ENCODE measurements around the gene CDR2L.
"Not testable (repeated sequence)": the region's sequence is repeated elsewhere in the genome, so short reads cannot be mapped to it uniquely, and the experiment has no call there.

CDR2L gene

GRCh38 chr17:74981979-74982662, 5.3 kb upstream of the CDR2L start:
- DNase-seq (ENCODE audit: low read depth) = peak; percentile 66

GRCh38 chr17:74982663-74983313, 4.6 kb upstream of the CDR2L start:
- not testable (repeated sequence) for DNase-seq (ENCODE audit: low read depth)

- DNase-seq (ENCODE audit: low read depth) = no peak
These were observed 1.2 kb upstream of the CDR2L start for GRCh38 chr17:74986206-74986576.

- no peak for DNase-seq (ENCODE audit: low read depth)
These were observed 678 bp downstream of the CDR2L start for GRCh38 chr17:74987909-74988711.

GRCh38 chr17:74990581-74991105, 3.2 kb downstream of the CDR2L start:
- no peak for DNase-seq (ENCODE audit: low read depth)

- DNase-seq (ENCODE audit: low read depth) = no peak
These were observed 4.8 kb downstream of the CDR2L start for GRCh38 chr17:74992223-74992622.

GRCh38 chr17:74994440-74994839, 7.0 kb downstream of the CDR2L start:
- no peak for DNase-seq (ENCODE audit: low read depth)

GRCh38 chr17:74995847-74996246, 8.4 kb downstream of the CDR2L start:
- DNase-seq (ENCODE audit: low read depth) = no peak

- DNase-seq (ENCODE audit: low read depth) = no peak
These were observed 11.4 kb downstream of the CDR2L start for GRCh38 chr17:74998783-74999182.

GRCh38 chr17:74999523-74999922, 12.1 kb downstream of the CDR2L start:
- DNase-seq (ENCODE audit: low read depth) = no peak

GRCh38 chr17:75001915-75002843, 14.7 kb downstream of the CDR2L start:
- no peak for DNase-seq (ENCODE audit: low read depth)

GRCh38 chr17:75003070-75003956, 15.9 kb downstream of the CDR2L start:
- DNase-seq (ENCODE audit: low read depth) = no peak

- no peak for DNase-seq (ENCODE audit: low read depth)
These were observed 16.5 kb downstream of the CDR2L start for GRCh38 chr17:75003957-75004355.

GRCh38 chr17:75004371-75004770, 16.9 kb downstream of the CDR2L start:
- no peak for DNase-seq (ENCODE audit: low read depth)

- DNase-seq (ENCODE audit: low read depth) = no peak
These were observed 17.9 kb downstream of the CDR2L start for GRCh38 chr17:75005291-75005690.

- DNase-seq (ENCODE audit: low read depth) = not testable (repeated sequence)
These were observed 18.7 kb downstream of the CDR2L start for GRCh38 chr17:75006084-75006483.

GRCh38 chr17:75006653-75007052, 19.2 kb downstream of the CDR2L start:
- DNase-seq (ENCODE audit: low read depth) = no peak

GRCh38 chr17:75008373-75008772, 20.9 kb downstream of the CDR2L start:
- DNase-seq (ENCODE audit: low read depth) = no peak

GRCh38 chr17:75009139-75009724, 21.8 kb downstream of the CDR2L start:
- no peak for DNase-seq (ENCODE audit: low read depth)

- no peak for DNase-seq (ENCODE audit: low read depth)
These were observed 23.4 kb downstream of the CDR2L start for GRCh38 chr17:75010683-75011400.
